GM19035 (cell line): ENCODE measurements around the gene GIMAP8.
"Not testable (repeated sequence)": the region's sequence is repeated elsewhere in the genome, so short reads cannot be mapped to it uniquely, and the experiment has no call there.

Experiments used
- ATAC-seq: cut with Tn5 transposase; IDR thresholded peaks from one replicate; pipeline ENCODE4 v1.9.1; 2021; ENCODE audit not compliant: unreplicated experiment

The GIMAP8 gene

GRCh38 chr7:150513758-150514157 is 63.3 kb downstream of the GIMAP8 start:
- no peak for ATAC-seq

- ATAC-seq: peak; percentile 59
These were observed 64.4 kb downstream of the GIMAP8 start, which contains the start of gene GIMAP7 for GRCh38 chr7:150514748-150515222. TSS of gene GIMAP7 (plus strand) at chr7:150514872. CDS start at chr7:150519975, 5,103 bp downstream.

GRCh38 chr7:150515248-150516147 is 65.1 kb downstream of the GIMAP8 start:
- peak; percentile 27 for ATAC-seq

GRCh38 chr7:150516956-150517745 is 66.7 kb downstream of the GIMAP8 start:
- ATAC-seq: no peak

GRCh38 chr7:150519310-150519709 is 68.9 kb downstream of the GIMAP8 start:
- no peak for ATAC-seq

- ATAC-seq: no peak
These were observed 69.7 kb downstream of the GIMAP8 start for GRCh38 chr7:150520145-150520544.

GRCh38 chr7:150522931-150523330 is 72.5 kb downstream of the GIMAP8 start:
- not testable (repeated sequence) for ATAC-seq

GRCh38 chr7:150524018-150524417 is 73.6 kb downstream of the GIMAP8 start:
- no peak for ATAC-seq
